ENCODE measurements around the gene ZNF407. TPM values are rescaled to one million over a fixed set of nuclear protein-coding genes. Genes with fewer than 3 reads are reported as not detected.
"Not testable (repeated sequence)": the region's sequence is repeated elsewhere in the genome, so short reads cannot be mapped to it uniquely, and the experiment has no call there.

Gene ZNF407
- total RNA-seq, 1 donor from 2014 or later, result 27.2 TPM

GRCh38 chr18:75071866-75072671, 474.4 kb downstream of the ZNF407 start:
- no peak for DNase-seq (ENCODE audit: low spot score)

- no peak for DNase-seq (ENCODE audit: low spot score)
Measured at GRCh38 chr18:75072672-75073371, 475.2 kb downstream of the ZNF407 start.

DNA sequence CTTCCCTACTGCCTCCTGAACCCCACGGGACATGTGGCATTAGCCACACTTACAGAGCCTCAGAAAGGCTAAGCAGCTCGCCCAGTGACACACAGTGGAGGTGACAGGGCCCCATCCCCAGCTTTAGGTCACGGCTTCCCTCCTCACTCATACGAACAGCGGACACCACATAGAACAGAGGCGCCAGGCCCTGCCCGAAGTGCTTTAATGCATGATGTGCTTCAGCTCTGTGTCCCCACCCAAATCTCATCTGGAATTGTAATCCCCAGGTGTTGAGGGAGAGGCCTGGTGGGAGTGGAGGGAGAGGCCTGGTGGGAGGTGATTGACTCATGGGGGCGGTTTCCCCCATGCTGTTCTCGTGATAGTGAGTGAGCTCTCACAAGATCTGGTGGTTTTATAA, 476.0 kb downstream of the ZNF407 start:
- DNase-seq (ENCODE audit: low spot score), result no peak

- no peak for DNase-seq (ENCODE audit: low spot score)
Measured at GRCh38 chr18:75074196-75075015, 476.7 kb downstream of the ZNF407 start.

DNA sequence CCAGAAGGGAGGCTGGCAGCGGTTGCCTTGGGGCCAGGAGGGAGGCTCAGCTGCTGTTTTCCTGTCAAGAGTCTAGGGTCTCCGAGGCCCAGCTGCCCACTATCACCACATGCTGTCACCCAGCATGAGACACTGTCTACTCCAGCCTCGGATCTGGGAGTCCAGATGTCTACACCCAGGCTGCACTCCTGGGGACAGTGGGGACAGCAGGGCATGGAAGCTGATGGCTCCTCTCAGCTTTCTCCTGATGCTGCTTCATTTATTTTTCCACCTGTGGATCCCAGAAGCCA, 477.3 kb downstream of the ZNF407 start:
- DNase-seq (ENCODE audit: low spot score), result no peak

- DNase-seq (ENCODE audit: low spot score), result no peak
Measured at GRCh38 chr18:75075429-75075841, 477.8 kb downstream of the ZNF407 start.

GRCh38 chr18:75076286-75076685, 478.6 kb downstream of the ZNF407 start:
- DNase-seq (ENCODE audit: low spot score), result no peak

DNA sequence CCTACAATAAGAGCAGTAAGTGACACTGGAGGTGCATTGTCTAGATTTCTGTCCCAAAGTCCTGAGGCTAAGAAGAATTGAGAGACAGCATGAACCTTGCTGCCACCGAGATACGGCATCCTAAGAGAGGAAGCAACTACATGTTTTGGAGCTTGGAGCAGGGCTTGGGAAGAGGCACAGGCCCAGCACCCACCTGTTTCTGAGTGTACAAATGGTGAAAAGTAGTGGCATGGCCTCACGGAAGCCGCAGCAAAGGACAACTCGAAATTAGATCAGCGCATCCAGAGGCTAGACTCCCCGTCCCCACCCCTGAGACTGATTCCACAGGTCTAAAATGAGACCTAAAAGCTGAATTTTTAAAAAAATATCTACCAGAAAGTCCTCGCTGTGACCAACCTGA, 483.8 kb downstream of the ZNF407 start:
- DNase-seq (ENCODE audit: low spot score), result no peak

- no peak for DNase-seq (ENCODE audit: low spot score)
Measured at GRCh38 chr18:75083131-75083530, 485.5 kb downstream of the ZNF407 start.

DNA sequence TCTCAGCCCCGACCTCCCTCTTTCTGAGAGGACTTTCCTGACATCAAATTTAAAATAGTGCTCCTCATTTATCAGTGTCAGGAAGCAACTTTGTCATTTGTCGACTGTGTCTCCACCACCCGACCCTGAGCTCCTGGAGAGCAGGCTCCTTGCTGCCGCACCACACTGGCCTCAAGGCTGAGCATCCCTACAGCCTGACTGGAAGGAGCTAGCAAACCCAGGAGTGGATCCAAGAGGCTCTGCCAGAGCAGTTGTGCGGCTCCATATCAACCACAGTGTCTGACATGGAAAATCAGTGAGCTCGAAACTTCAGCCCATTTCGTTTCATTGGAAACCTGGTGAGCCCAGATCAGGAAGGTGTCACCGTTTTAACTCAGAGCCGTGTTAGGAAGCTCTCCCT, 486.1 kb downstream of the ZNF407 start:
- DNase-seq (ENCODE audit: low spot score), result no peak

DNA sequence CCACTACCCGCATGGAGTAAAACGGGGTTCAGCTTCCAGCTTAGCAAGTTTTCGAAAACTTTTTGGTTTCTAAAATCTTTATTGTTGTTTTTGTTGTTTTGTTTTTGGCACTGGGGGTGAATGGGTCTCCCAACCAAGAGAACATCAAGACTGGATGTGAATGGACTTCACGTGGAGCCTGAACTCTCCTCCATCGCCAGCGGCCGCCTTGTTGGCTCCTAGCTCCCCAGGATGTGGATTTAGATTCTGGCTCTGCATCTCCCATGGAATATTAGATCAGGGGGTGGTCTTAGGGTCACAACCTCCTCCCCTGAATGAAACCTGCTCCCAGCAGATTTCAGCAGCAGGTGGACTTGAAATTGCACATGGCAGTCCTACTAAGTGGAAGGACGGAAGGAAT, 488.0 kb downstream of the ZNF407 start:
- not testable (repeated sequence) for DNase-seq (ENCODE audit: low spot score)

GRCh38 chr18:75086494-75087034, 488.9 kb downstream of the ZNF407 start:
- DNase-seq (ENCODE audit: low spot score), result no peak

GRCh38 chr18:75087119-75088020, 489.7 kb downstream of the ZNF407 start:
- no peak for DNase-seq (ENCODE audit: low spot score)

DNA sequence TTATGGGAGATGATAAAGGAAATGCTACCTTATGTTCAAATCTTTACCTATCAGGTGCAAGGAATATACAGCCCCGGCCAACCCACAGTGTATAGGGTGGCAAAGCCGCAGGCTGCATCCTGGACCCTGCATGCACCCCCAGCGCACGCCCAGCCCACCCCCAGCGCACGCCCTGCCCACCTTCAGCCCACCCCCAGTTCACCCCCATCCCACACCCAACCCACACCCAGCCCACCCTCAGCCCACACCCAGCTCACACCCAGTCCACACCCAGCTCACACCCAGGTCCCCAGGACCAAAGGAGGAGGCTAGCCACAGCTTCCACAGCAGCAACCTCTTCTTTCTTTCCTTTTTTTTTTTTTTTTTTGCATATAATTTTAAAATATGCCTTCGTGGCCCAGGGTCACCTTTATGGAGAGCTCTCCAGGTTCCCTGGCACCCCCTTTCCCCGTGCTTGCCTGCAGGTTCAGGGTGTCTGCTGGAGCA, 490.4 kb downstream of the ZNF407 start:
- DNase-seq (ENCODE audit: low spot score), result no peak

DNA sequence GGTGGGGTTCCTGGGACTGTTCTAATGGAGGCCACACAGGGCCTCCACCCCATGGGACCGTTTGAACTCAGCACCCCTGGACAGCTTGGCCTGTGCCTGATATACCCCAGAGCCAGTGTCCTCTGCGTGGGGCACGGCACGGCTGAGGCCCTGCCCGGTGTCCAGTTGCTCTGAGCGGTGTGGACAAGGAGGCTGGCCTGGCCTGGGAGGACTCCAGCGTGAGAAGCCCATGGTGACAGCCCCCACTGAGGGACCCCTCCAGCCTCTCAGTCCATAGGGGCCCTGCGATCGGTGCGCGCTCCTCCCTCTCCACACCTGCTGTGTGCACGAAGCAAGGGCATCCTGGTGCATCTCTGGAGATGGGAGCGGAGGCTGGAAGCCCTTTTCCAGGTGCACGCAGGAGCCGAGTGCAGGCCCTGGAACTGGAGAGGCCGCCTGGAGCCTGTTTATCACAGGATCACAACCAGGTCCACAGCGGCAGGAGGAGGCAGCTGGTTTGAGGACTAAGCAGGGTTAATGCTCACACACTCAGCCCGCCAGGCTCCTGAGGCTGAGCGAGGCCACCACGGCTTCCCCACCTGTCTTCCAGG, 491.0 kb downstream of the ZNF407 start:
- no peak for DNase-seq (ENCODE audit: low spot score)

GRCh38 chr18:75089748-75090327, 492.2 kb downstream of the ZNF407 start:
- DNase-seq (ENCODE audit: low spot score), result no peak

- no peak for DNase-seq (ENCODE audit: low spot score)
Measured at GRCh38 chr18:75090336-75090735, 492.7 kb downstream of the ZNF407 start.

DNA sequence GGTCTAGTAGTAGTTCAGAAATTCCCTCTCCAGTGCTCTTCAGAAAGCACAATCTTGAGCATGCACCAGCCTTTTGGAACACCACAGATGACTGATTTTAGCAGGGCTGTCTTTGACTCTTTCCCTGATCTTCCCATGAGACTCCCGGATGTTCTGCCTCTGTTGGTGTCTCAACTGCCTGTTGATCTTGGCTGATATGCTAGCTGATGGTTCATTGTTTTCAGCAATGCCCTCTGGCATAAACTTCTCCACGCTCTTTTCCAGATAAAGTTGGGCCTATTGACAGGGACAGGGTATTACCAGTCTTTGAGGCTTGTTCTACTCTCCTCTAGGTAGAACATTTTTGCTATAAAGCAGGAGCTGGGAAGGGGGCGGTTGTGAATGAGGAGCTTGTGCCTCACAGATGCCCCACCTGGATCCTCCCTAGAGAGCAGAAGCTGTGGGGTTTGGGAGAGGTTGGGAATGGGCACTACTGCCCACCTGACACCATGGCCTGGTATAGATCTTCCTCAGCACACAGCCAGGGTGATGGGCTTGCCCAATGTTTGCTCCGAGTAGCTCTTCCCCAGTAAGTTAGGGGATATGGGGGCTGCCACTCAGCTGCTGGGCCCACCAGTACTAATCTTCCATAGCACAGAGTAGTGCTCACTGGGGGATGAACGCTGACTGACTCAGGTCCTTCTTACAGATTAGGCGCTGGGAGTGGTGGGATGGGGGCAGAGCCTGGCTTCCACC, 500.0 kb downstream of the ZNF407 start:
- DNase-seq (ENCODE audit: low spot score), result peak; percentile 15

GRCh38 chr18:75100832-75101630, 503.4 kb downstream of the ZNF407 start:
- no peak for DNase-seq (ENCODE audit: low spot score)
